Breast epithelium (tissue), 4 donors: ENCODE measurements around the gene ARHGAP8. TPM values are rescaled to one million over a fixed set of nuclear protein-coding genes. Genes with fewer than 3 reads are reported as not detected.
A peak's percentile ranks its signal among the peaks of the same experiment; 100 is the strongest.
"Not testable (repeated sequence)": the region's sequence is repeated elsewhere in the genome, so short reads cannot be mapped to it uniquely, and the experiment has no call there.

Source experiments
- DNase-seq, 2 donors: peaks; one replicate each; pipeline ENCODE4 v3.0.0-alpha.2; 2019; ENCODE audit warnings: low spot score in 2 of 2
- H3K27ac ChIP-seq, 2 donors: fragments of 200-600 bp; sonication (generic) in 1 of 2; one replicate each; pipeline ENCODE4 v1.5.1; 2016 to 2019; ENCODE audit warnings: mild to moderate bottlenecking in 1 of 2
- H3K27me3 ChIP-seq, 2 donors: fragments of 200-600 bp; sonication (generic) in 1 of 2; one replicate each; pipeline versions ENCODE4 v1.5.1 to v1.6.0; 2017 to 2019; ENCODE audit warnings: control low read depth in 1 of 2, mild to moderate bottlenecking in 1 of 2
- H3K36me3 ChIP-seq: fragments of 200-600 bp; one replicate; pipeline ENCODE4 v1.5.1; 2019
- H3K4me1 ChIP-seq, 2 donors: fragments of 200-600 bp; sonication (generic); one replicate each; pipeline ENCODE4 v1.5.1; 2016 to 2019; ENCODE audit warnings: control low read depth in 1 of 2
- H3K4me3 ChIP-seq, 3 donors: fragments of 200-600 bp; sonication (generic); 1 replicate in 2 of 3; 2 replicates in 1 of 3; pipeline ENCODE4 v1.5.1; 2016 to 2019; ENCODE audit warnings: mild to moderate bottlenecking in 3 of 3, moderate library complexity in 2 of 3
- H3K9me3 ChIP-seq, 2 donors: fragments of 200-600 bp; sonication (generic) in 1 of 2; one replicate each; pipeline ENCODE4 v1.5.1; 2016 to 2019; ENCODE audit warnings: control low read depth in 1 of 2
- CTCF ChIP-seq, 3 donors: fragments of 450-650 bp; IDR thresholded peaks; one replicate each; pipeline ENCODE4 v1.5.1; 2016 to 2017; ENCODE audit warnings: antibody characterized with exemption in 3 of 3, mild to moderate bottlenecking in 3 of 3, moderate library complexity in 3 of 3
- POLR2A ChIP-seq: fragments of 450-650 bp; IDR thresholded peaks from one replicate; pipeline ENCODE4 v1.6.1; 2016; ENCODE audit warnings: antibody characterized with exemption, mild to moderate bottlenecking, moderate library complexity
- POLR2AphosphoS5 ChIP-seq, 3 donors: sonication (generic); formaldehyde crosslinking; IDR thresholded peaks; one replicate each; pipeline ENCODE4 v1.6.1; 2017; ENCODE audit warnings: antibody characterized with exemption in 3 of 3
- intact Hi-C: fragments of 100-400 bp; cut with DNase I; formaldehyde crosslinking; loops from one replicate; pipeline ENCODE4 v1.15.1; 2023; ENCODE audit warnings: low total_unique reads
- total RNA-seq, 3 donors: library from RNA; depleted of rRNA; stranded (reverse); fragments of >200 nt; gene quantifications; one replicate each; pipeline ENCODE4 v1.1.0, GENCODE V29; 2016

Gene ARHGAP8
- total RNA-seq, 3 donors from 2014 or later: 9.8 to 39.4 (median 32.4) TPM

GRCh38 chr22:44898236-44898635 is 145.9 kb downstream of the ARHGAP8 start:
- peak in 1 of 2 donors; percentile 24 for DNase-seq

GRCh38 chr22:44901301-44901700 is 148.9 kb downstream of the ARHGAP8 start:
- intact Hi-C loops: no loop called here
- Histone ChIP-seq H3K4me1 (no peaks in the 10 kb centered on the region), H3K27me3 (no peaks in the 10 kb centered on the region), H3K4me3 (no peak overlapping the region), H3K36me3 (no peaks in the 10 kb centered on the region), H3K9me3 (peaks cover 26 to 31% of the 10 kb centered on the region in 2 donors), H3K27ac (no peak overlapping the region)
- TF ChIP-seq POLR2A: no peak
- no peak for TF ChIP-seq CTCF (IDR thresholded peaks at IDR 0.05)
- no peak for TF ChIP-seq POLR2AphosphoS5 (IDR thresholded peaks at IDR 0.05)
- DNase-seq: peak in 1 of 2 donors; percentile 2

More at GRCh38 chr22:44898236-44898635, 145.9 kb downstream of the ARHGAP8 start:
- H3K36me3 ChIP-seq: no peaks in the 10 kb centered on the region
- no peak overlapping the region for H3K4me3 ChIP-seq
- no peaks in the 10 kb centered on the region for H3K27me3 ChIP-seq
- intact Hi-C loops: loop anchor here (5.0 kb wide), 1 partner anchor 916 kb away; no protein-coding TSS in a partner anchor
- H3K4me1 ChIP-seq: no peaks in the 10 kb centered on the region
- TF ChIP-seq POLR2A (no peak), POLR2AphosphoS5 (IDR thresholded peaks at IDR 0.05) (no peak), CTCF (IDR thresholded peaks at IDR 0.05) (no peak)
- peaks cover 26 to 31% of the 10 kb centered on the region in 2 donors for H3K9me3 ChIP-seq
- H3K27ac ChIP-seq: no peak overlapping the region

- H3K36me3 ChIP-seq, intact Hi-C loops, H3K27me3 ChIP-seq, H3K27ac ChIP-seq, H3K4me1 ChIP-seq, H3K4me3 ChIP-seq: not testable (repeated sequence)
- peaks cover 26 to 31% of the 10 kb centered on the region in 2 donors for H3K9me3 ChIP-seq
- peak in 1 of 2 donors; percentile 7 for DNase-seq
These were observed 150.8 kb downstream of the ARHGAP8 start for GRCh38 chr22:44903164-44903563.

GRCh38 chr22:44904492-44905152 is 152.2 kb downstream of the ARHGAP8 start:
- peaks cover 26 to 31% of the 10 kb centered on the region in 2 donors for H3K9me3 ChIP-seq
- DNase-seq, intact Hi-C loops, H3K4me3 ChIP-seq, H3K4me1 ChIP-seq, H3K27ac ChIP-seq, H3K36me3 ChIP-seq, H3K27me3 ChIP-seq: not testable (repeated sequence)

GRCh38 chr22:44906248-44906936 is 154.0 kb downstream of the ARHGAP8 start:
- H3K27me3 ChIP-seq: no peaks in the 10 kb centered on the region
- H3K27ac ChIP-seq: no peak overlapping the region
- intact Hi-C loops: no loop called here
- no peaks in the 10 kb centered on the region for H3K4me1 ChIP-seq
- no peaks in the 10 kb centered on the region for H3K36me3 ChIP-seq
- DNase-seq: peak in 1 of 2 donors; percentile 37
- TF ChIP-seq CTCF (IDR thresholded peaks at IDR 0.05) (no peak), POLR2A (no peak), POLR2AphosphoS5 (IDR thresholded peaks at IDR 0.05) (no peak)
- H3K4me3 ChIP-seq: no peak overlapping the region
- H3K9me3 ChIP-seq: peaks cover 12 to 21% of the 10 kb centered on the region in 2 donors

GRCh38 chr22:44906999-44907644 is 154.7 kb downstream of the ARHGAP8 start:
- no peaks in the 10 kb centered on the region for H3K4me1 ChIP-seq
- peaks cover 8 to 17% of the 10 kb centered on the region in 2 donors for H3K9me3 ChIP-seq
- intact Hi-C loops: no loop called here
- peak in 1 of 2 donors; percentile 24 for DNase-seq
- no peak overlapping the region for H3K27ac ChIP-seq
- H3K4me3 ChIP-seq: no peak overlapping the region
- no peaks in the 10 kb centered on the region for H3K36me3 ChIP-seq
- no peaks in the 10 kb centered on the region for H3K27me3 ChIP-seq
- no peak for TF ChIP-seq CTCF (IDR thresholded peaks at IDR 0.05)
- TF ChIP-seq POLR2AphosphoS5 (IDR thresholded peaks at IDR 0.05): no peak
- TF ChIP-seq POLR2A: no peak
